Activated naive CD8-positive, alpha-beta T cell treated with anti-CD3 and anti-CD28 coated beads, Interleukin-2, amount 10 ng/mL, durations not matched to agents 7 days and 5 days (primary cell): ENCODE measurements around the gene ATP1A1. TPM values are rescaled to one million over a fixed set of nuclear protein-coding genes. Genes with fewer than 3 reads are reported as not detected.

Experiments used
- ATAC-seq: fragments of 150-1000 bp; cut with Tn5 transposase; one replicate; pipeline ENCODE4 v1.10.0; 2021; ENCODE audit warnings: low read depth, moderate library complexity
- POLR2A ChIA-PET: fragments of 350-600 bp; sonication (Branson Sonifier 250); formaldehyde crosslinking; loops from one replicate; lab custom pipeline; 2021; ENCODE audit warnings: antibody characterized with exemption; lab: Charles Lee
- DNase-seq: peaks from one replicate; pipeline ENCODE4 v3.0.0; 2021
- H3K27ac Mint-ChIP-seq: one replicate; pipeline ENCODE4 v1.8.0; 2022; ENCODE audit warnings: mild to moderate bottlenecking, mixed read lengths
- H3K27me3 Mint-ChIP-seq: one replicate; pipeline ENCODE4 v1.8.0; 2022; ENCODE audit warnings: mild to moderate bottlenecking, moderate library complexity, mixed read lengths
- H3K36me3 Mint-ChIP-seq: one replicate; pipeline ENCODE4 v1.8.0; 2021; ENCODE audit warnings: mild to moderate bottlenecking, mixed read lengths
- H3K4me1 Mint-ChIP-seq: one replicate; pipeline ENCODE4 v1.8.0; 2021; ENCODE audit warnings: mixed read lengths
- H3K4me3 Mint-ChIP-seq: one replicate; pipeline ENCODE4 v1.8.0; 2022; ENCODE audit warnings: mild to moderate bottlenecking, moderate library complexity, mixed read lengths
- H3K9me3 Mint-ChIP-seq: one replicate; pipeline ENCODE4 v1.8.0; 2021; ENCODE audit warnings: mixed read lengths
- total RNA-seq, 2 experiments: library from RNA; stranded (reverse); gene quantifications; one replicate each; pipeline ENCODE4 v1.2.3, GENCODE V29; 2021

ATP1A1 gene
- 100 to 1,000 TPM; 193 to 195 TPM for total RNA-seq

DNA sequence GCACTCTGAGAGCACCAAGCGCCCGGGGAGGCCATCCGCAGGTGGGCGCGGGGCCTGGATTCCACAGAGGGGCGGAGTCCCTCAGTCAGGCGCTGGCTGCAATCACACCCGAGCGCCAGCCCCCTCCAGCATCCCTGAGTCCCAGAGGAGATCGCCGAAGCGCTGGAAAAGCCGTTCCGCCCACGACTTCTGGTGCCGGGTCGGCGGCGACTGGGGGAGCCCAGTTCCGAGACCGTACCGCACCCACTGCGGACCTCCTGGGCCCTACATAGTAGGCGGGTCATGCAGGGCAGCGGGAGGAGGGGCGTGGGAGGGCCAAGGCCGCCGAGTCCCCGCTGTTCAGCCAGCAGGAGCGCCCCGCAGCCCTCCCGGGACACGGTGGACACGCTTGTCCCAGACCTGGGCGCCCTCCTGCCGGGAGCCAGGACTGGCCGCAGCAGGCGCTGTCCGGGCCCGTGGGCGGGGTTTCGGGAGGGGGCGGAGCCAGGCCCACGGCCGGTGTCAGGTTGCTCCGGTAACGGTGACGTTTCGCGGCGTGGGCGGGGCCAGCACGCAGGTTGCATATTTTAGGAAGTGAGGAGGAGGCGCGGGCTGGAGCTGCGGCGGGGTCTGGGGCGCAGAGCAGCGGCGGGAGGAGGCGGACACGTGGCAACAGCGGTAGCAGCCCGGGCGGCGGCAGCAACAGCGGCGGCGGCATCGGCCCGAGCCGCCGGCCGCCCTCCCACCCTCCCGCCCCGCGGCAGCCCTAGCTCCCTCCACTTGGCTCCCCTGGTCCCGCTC lies at the start of gene ATP1A1:
Gene ATP1A1 (plus strand): TSS at position 594 of the 780 bp plus-strand sequence. CDS start 268 bp downstream, outside the sequence.
- Mint-ChIP-seq H3K4me1 (peaks cover 28% of the 10 kb centered on the region), H3K9me3 (no peaks in the 10 kb centered on the region), H3K4me3 (peak within 1 kb of the TSS; percentile 96), H3K36me3 (no peaks in the 10 kb centered on the region), H3K27me3 (peaks cover 14% of the 10 kb centered on the region), H3K27ac (peak within 1 kb of the TSS; percentile 91)
- ATAC-seq: peak; percentile 62
- DNase-seq: peak; percentile 99
- POLR2A ChIA-PET: interaction anchor here (0.6 to 4.4 kb wide), 3 partner anchors 24 to 48 kb away, joined by 3 to 50 read pairs (median 5); no protein-coding TSS in a partner anchor

DNA sequence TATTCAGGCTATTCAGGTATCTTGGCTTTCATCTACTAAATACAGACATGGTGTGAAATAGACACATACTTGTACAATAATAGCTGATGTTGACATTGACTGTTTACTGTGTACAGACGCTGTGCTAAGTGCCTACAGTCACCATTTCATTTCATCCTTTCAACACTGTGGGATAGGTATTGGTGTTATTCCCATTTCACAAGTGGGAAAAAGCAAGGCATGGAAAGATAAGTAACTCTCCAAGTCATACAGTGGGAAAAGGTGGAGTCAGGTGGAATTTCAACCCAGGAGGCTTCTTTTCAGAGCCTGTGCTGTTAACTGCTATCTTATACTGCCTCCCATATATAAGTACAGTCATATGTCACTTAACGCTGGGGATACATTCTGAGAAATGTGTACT lies 49.6 kb upstream of the ATP1A1 start:
- H3K36me3 Mint-ChIP-seq: no peaks in the 10 kb centered on the region
- no peaks in the 10 kb centered on the region for H3K27me3 Mint-ChIP-seq
- POLR2A ChIA-PET: no interaction called here
- no peak for ATAC-seq
- peaks cover under 1% of the 10 kb centered on the region for H3K9me3 Mint-ChIP-seq
- H3K27ac Mint-ChIP-seq: no peak overlapping the region
- H3K4me1 Mint-ChIP-seq: peaks cover 47% of the 10 kb centered on the region
- DNase-seq: no peak
- no peak overlapping the region for H3K4me3 Mint-ChIP-seq

DNA sequence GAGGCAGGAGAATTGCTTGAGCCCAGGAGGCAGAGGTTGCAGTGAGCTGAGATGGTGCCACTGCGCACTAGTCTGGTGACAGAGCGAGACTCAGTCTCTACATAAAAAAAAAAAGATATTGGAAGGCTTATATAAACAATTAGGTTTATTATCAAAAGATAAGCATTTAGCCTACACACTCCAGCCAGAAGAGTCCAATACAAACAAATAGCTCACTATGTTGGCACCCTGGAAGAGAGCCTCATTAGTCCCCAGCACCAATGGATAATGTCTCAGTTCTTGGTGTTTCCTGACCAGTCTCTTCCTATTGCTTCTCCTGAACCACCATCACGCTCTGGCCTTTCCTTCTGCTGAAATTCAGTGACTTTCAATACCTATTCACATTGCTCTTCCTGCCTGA lies 48.6 kb upstream of the ATP1A1 start:
- ATAC-seq (no peak), DNase-seq (no peak)
- POLR2A ChIA-PET: interaction anchor here (1.0 kb wide), 1 partner anchor 49 kb away, joined by 3 read pairs; the partner anchor contains the start of gene ATP1A1
- peaks cover 49% of the 10 kb centered on the region for H3K4me1 Mint-ChIP-seq
- no peaks in the 10 kb centered on the region for H3K36me3 Mint-ChIP-seq
- H3K27me3 Mint-ChIP-seq: no peaks in the 10 kb centered on the region
- H3K4me3 Mint-ChIP-seq: no peak overlapping the region
- peak overlapping the region; percentile 72 for H3K27ac Mint-ChIP-seq
- peaks cover 2% of the 10 kb centered on the region for H3K9me3 Mint-ChIP-seq

DNA sequence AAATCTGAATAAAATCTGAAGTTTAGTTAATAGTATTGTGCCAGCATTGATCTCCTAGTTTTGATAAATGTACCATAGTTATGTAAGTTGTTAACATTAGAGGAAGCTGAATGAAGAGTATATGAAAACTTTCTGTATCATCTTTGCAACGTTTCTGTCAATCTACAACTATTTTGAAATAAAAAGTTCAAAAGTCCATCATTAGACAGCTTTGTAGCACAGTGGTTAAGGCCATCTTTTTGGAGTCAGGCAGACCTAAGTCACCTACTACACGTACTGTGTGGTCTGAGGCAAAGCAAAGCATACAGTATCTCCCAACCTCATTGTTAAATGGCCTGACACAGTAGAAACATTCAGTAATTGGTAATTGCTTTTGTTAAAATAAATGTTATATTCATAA lies 47.9 kb upstream of the ATP1A1 start:
- DNase-seq (no peak), ATAC-seq (no peak)
- peak overlapping the region; percentile 72 for H3K27ac Mint-ChIP-seq
- no peaks in the 10 kb centered on the region for H3K27me3 Mint-ChIP-seq
- peaks cover 2% of the 10 kb centered on the region for H3K9me3 Mint-ChIP-seq
- no peaks in the 10 kb centered on the region for H3K36me3 Mint-ChIP-seq
- H3K4me1 Mint-ChIP-seq: peaks cover 52% of the 10 kb centered on the region
- POLR2A ChIA-PET: interaction anchor here (1.0 kb wide), 1 partner anchor 48 kb away, joined by 3 read pairs; the partner anchor contains the start of gene ATP1A1
- no peak overlapping the region for H3K4me3 Mint-ChIP-seq

DNA sequence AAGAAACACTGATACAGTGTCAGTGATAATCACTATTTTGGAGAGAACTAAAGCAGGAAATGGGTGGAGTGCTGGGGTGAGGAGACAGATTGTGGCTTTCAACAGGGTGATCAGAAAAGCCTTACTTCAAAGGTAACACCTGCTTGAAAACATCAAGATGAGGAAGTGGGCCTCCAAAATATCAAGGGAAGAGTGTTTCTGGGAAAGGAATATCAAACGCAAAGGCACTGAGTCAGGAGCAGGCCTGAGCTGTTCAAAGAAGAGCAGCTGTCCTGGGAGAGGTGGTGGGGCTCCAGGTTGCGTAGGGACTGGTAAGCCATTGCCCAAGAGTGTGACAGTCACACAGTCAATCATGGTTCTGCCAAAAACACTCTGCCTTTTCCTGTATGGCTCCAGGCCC lies 47.1 kb upstream of the ATP1A1 start:
- Mint-ChIP-seq H3K36me3 (no peaks in the 10 kb centered on the region), H3K27me3 (no peaks in the 10 kb centered on the region), H3K4me3 (peak overlapping the region; percentile 60), H3K27ac (peak overlapping the region; percentile 93), H3K4me1 (peaks cover 52% of the 10 kb centered on the region), H3K9me3 (peaks cover 2% of the 10 kb centered on the region)
- ATAC-seq (peak; percentile 82), DNase-seq (peak; percentile 63)
- POLR2A ChIA-PET: interaction anchor here (1.4 to 1.5 kb wide), 2 partner anchors 46 to 48 kb away, joined by 3 to 6 read pairs; no protein-coding TSS in a partner anchor

DNA sequence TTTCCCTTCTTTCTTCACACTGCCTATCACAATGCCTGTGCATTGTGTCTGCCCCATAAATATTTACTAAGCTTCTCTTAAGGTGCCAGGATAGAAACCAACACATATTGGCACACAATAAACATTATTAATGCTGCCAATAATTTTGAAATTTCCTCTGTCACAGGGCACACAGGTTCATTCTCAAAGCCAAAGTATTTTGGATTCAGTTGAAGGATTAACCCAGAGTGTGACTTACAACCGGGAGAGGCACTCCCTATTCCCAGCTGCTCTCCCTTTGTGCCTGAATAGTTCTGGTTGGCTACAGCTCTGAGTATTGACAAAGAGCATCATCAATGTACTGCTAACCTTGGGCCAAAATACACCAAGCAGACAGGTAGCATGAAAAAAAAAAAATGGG lies 46.6 kb upstream of the ATP1A1 start:
- DNase-seq (no peak), ATAC-seq (peak; percentile 6)
- POLR2A ChIA-PET: interaction anchor here (1.4 to 1.5 kb wide), 2 partner anchors 46 to 47 kb away, joined by 3 to 6 read pairs; no protein-coding TSS in a partner anchor
- H3K36me3 Mint-ChIP-seq: no peaks in the 10 kb centered on the region
- H3K4me1 Mint-ChIP-seq: peaks cover 48% of the 10 kb centered on the region
- H3K27me3 Mint-ChIP-seq: no peaks in the 10 kb centered on the region
- H3K27ac Mint-ChIP-seq: peak overlapping the region; percentile 93
- H3K9me3 Mint-ChIP-seq: peaks cover 2% of the 10 kb centered on the region
- peak overlapping the region; percentile 60 for H3K4me3 Mint-ChIP-seq

DNA sequence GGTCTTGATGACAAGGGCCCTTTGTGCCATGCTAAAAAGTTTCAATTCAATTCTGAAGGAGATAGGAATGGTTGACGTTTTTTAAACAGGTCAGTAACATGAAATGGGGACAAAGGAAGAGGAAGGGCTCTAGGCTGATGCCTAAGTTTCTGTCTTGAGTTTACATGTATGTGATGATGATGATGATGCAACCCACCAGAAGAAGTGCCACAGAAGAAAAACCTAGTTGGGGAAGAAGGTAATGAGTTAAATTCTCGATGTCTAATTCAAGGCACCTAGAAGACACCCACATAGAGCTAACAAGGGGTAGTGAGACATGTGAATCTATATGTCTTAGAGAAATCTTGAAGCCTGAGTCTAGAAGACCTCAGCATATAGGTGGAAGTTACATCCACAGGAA lies 44.4 kb upstream of the ATP1A1 start:
- peaks cover 2% of the 10 kb centered on the region for H3K9me3 Mint-ChIP-seq
- ATAC-seq: no peak
- no peak for DNase-seq
- H3K36me3 Mint-ChIP-seq: no peaks in the 10 kb centered on the region
- peaks cover 32% of the 10 kb centered on the region for H3K4me1 Mint-ChIP-seq
- no peak overlapping the region for H3K27ac Mint-ChIP-seq
- H3K4me3 Mint-ChIP-seq: no peak overlapping the region
- H3K27me3 Mint-ChIP-seq: no peaks in the 10 kb centered on the region
- POLR2A ChIA-PET: no interaction called here

DNA sequence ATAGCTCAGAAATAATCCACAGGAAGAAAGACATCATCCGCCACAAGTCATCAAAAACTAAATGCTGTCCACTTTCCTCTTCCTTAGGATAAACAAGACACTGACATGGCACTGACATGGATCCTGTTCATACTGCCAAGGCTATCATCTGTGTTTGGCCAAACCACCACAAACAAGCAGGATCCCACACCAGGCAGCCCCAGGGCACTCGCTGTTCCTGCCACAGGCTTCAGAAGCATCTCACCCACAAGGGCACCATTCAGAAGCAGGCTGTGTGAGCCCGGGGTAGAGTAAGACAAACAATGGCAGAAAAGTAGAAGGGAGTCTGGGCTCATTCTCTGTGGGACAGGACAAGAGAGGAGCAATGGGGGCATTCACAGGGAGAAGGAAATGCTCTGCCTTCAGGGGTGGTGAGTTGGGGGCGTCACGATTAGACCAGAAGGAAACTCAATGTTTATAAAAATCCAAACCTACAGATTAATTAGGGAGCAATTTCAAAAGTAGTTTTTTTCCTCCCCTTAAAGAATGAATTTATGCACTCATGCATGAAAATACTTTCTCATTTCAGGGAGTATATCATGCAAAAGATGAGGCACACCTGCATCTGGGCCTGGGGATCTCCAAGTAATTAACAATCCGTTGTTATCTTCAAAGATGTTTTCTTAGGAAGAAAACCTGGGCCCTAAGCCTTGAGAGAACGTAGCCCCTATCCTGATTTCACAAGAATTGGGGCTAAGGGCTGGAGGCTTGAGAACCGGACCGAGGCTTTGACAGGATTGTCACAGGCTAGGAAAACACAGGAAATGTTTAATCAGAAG lies 43.3 kb upstream of the ATP1A1 start:
- no peaks in the 10 kb centered on the region for H3K27me3 Mint-ChIP-seq
- H3K9me3 Mint-ChIP-seq: peaks cover 2% of the 10 kb centered on the region
- POLR2A ChIA-PET: no interaction called here
- ATAC-seq (no peak), DNase-seq (no peak)
- H3K4me3 Mint-ChIP-seq: no peak overlapping the region
- H3K27ac Mint-ChIP-seq: no peak overlapping the region
- H3K4me1 Mint-ChIP-seq: peaks cover 29% of the 10 kb centered on the region
- no peaks in the 10 kb centered on the region for H3K36me3 Mint-ChIP-seq

DNA sequence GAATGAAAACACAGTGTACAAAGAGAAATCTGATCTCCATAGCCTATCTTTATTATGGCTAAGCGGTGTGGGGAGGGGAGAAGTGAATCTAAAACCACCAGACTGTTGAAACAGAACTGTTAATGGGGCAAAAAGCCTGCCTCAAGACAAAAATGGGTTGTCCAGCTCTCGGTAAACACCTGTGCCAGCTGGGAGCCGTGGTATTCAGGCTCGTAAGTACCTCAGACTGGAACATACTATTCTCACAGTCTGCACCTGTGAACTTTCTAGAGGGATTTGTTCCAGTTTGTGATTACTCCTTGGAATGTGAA lies 42.7 kb upstream of the ATP1A1 start:
- ATAC-seq: no peak
- H3K27me3 Mint-ChIP-seq: no peaks in the 10 kb centered on the region
- H3K27ac Mint-ChIP-seq: no peak overlapping the region
- POLR2A ChIA-PET: no interaction called here
- peaks cover 2% of the 10 kb centered on the region for H3K9me3 Mint-ChIP-seq
- no peak overlapping the region for H3K4me3 Mint-ChIP-seq
- H3K4me1 Mint-ChIP-seq: peaks cover 25% of the 10 kb centered on the region
- DNase-seq: no peak
- H3K36me3 Mint-ChIP-seq: no peaks in the 10 kb centered on the region

DNA sequence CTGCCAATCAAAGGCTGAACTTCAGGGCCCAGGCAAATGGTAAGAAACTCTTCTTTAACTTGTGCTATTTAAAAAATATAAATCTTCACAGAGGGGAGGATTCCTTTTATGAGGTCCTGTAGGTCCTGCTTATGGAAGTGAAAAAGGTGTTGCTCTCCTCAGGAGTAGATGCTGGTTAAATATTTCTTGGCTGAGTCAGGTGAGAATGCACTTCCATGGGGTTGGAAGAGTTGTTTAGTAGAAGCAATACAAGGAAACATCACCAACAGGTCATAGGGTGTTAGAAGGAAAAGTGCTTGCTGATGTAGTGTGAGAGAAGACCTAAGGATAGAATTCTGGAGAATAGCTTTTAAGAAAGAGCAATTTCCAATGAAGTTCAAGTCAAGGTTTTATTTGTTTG lies 42.2 kb upstream of the ATP1A1 start:
- H3K27ac Mint-ChIP-seq: peak overlapping the region; percentile 8
- H3K9me3 Mint-ChIP-seq: peaks cover 2% of the 10 kb centered on the region
- no peaks in the 10 kb centered on the region for H3K27me3 Mint-ChIP-seq
- peaks cover 20% of the 10 kb centered on the region for H3K4me1 Mint-ChIP-seq
- DNase-seq (no peak), ATAC-seq (no peak)
- no peaks in the 10 kb centered on the region for H3K36me3 Mint-ChIP-seq
- POLR2A ChIA-PET: no interaction called here
- no peak overlapping the region for H3K4me3 Mint-ChIP-seq

DNA sequence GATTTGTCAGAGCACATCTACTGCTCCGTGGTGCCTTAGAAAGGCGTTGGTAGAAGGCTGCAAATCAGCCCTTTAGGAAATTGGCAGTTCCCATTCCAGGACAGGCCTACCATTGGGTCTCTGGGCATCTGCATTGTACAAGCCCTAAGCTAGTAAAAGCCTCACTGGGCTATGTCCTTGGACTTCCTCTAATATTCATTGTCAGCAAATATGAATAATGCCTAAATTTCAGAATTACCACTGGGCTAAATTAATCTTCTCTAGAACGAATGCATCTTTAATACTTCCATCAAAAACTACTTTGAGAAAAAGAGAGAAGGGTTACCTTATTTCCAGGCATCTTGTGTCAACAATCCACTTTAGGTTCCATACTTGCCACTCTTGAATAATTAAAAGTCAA lies 41.5 kb upstream of the ATP1A1 start:
- Mint-ChIP-seq H3K36me3 (no peaks in the 10 kb centered on the region), H3K4me1 (peaks cover 14% of the 10 kb centered on the region), H3K4me3 (no peak overlapping the region), H3K9me3 (peaks cover 2% of the 10 kb centered on the region), H3K27ac (no peak overlapping the region), H3K27me3 (no peaks in the 10 kb centered on the region)
- DNase-seq: no peak
- POLR2A ChIA-PET: no interaction called here
- ATAC-seq: no peak

DNA sequence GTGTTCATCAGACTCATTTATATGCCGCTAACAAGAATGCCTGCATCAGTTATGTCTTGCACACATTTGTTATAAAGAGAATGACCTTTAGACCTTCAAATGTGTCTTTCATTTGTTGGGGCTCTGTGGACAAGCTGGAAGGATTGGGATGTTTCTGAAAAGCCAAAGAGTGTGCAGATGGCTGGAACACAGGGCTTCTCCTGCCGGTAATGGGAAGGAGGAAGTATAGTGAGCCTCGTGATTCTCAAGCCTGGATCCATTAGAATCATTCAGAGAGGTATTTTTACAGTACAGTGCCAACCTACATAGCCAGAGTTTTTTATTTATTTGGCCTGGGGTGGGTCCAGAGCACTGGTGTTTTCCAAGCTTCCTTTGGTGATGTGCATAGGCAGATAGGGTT lies 40.6 kb upstream of the ATP1A1 start:
- peaks cover 11% of the 10 kb centered on the region for H3K4me1 Mint-ChIP-seq
- ATAC-seq: no peak
- no peaks in the 10 kb centered on the region for H3K27me3 Mint-ChIP-seq
- no peaks in the 10 kb centered on the region for H3K36me3 Mint-ChIP-seq
- no peak for DNase-seq
- H3K4me3 Mint-ChIP-seq: no peak overlapping the region
- peak overlapping the region; percentile 4 for H3K27ac Mint-ChIP-seq
- POLR2A ChIA-PET: no interaction called here
- H3K9me3 Mint-ChIP-seq: peaks cover 2% of the 10 kb centered on the region

DNA sequence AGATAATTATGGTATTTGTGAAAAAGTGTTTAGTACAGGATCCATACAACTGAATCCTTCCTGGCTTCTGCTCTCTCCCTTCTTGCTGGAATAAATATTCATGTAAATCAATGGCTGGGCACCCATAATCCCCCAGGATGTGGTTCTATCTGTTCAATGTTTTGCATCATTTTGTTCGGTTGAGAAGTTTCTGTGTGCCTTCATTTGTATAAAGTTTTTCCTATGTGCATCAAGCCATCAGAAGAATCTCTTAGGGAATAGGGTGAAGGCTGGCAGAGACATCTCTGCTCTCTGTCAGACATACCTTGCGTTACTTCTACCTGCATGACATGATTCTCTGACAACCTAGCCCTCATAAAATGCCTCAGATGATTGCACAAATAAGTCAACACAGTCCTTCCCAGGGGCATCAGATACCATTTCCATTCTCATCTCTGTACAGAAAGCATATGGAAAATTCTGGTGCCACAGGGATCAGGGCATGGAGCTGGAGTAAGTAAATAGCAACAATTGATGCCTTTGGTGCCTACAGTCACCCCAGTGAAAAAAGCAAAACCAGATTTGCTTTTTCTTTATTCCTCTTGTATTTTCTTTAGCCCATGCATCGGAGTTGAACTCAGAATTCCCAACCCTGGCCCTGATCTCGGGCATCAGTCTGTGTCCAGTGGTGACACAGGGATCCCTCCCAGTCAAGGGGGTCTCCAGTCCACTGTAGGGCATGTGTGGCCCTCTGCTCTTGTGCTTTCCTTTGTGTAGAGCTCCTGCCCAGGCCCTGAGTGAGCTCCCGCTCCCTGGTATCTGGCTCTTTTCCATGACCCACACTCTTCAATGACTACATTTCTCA lies 39.7 kb upstream of the ATP1A1 start:
- H3K4me1 Mint-ChIP-seq: peaks cover 7% of the 10 kb centered on the region
- peaks cover 2% of the 10 kb centered on the region for H3K9me3 Mint-ChIP-seq
- H3K27me3 Mint-ChIP-seq: no peaks in the 10 kb centered on the region
- POLR2A ChIA-PET: no interaction called here
- H3K36me3 Mint-ChIP-seq: no peaks in the 10 kb centered on the region
- no peak for DNase-seq
- no peak overlapping the region for H3K4me3 Mint-ChIP-seq
- ATAC-seq: no peak
- H3K27ac Mint-ChIP-seq: no peak overlapping the region
